ENCODE measurements around the gene NAV2.
A peak's percentile ranks its signal among the peaks of the same experiment; 100 is the strongest.
"Not testable (repeated sequence)": the region's sequence is repeated elsewhere in the genome, so short reads cannot be mapped to it uniquely, and the experiment has no call there.

Gene NAV2

DNA sequence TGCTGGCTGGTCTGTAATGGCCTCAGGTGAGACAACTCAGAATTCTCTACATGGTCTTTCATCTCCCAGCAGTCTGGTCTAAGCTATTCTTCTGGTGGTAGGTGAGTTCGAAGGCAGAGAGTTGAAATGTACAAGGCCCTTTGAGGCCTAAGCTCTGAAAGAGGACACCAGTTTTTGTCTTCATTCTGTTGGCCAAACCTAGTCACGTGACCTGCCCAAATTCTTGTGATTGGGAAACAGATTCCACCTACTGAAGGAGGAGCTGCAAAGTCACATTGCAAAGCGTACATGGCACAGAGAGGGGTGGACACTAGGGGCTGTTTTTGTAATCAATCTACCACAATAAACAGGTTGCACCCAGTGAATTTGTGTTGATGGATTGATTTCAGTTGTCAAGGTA lies 193.5 kb downstream of the NAV2 start:
- DNase-seq, result no peak

GRCh38 chr11:19907008-19907579 lies 194.5 kb downstream of the NAV2 start:
- no peak for DNase-seq

DNA sequence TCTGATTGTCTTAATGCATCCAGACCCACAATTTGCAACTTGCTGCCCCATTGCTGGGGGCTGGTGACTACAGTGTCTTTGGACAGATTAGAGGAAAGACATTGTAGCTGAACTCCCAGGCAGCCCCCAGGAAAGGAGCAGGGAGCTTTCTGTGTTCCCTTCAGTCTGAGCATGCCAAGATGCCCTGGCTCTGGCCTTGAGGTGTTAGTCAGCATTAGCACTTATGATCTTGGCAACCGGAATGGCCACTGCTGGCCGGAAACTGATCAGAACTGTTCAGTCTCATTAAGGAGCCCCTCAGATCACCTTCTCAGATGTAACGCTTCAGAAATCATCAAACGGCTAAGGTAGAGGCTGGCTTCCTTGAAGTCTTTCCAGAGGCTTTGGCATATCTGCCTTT lies 195.2 kb downstream of the NAV2 start:
- no peak for DNase-seq

GRCh38 chr11:19910931-19911330 lies 198.3 kb downstream of the NAV2 start:
- peak in 1 of 2 experiments; percentile 27 for DNase-seq

DNA sequence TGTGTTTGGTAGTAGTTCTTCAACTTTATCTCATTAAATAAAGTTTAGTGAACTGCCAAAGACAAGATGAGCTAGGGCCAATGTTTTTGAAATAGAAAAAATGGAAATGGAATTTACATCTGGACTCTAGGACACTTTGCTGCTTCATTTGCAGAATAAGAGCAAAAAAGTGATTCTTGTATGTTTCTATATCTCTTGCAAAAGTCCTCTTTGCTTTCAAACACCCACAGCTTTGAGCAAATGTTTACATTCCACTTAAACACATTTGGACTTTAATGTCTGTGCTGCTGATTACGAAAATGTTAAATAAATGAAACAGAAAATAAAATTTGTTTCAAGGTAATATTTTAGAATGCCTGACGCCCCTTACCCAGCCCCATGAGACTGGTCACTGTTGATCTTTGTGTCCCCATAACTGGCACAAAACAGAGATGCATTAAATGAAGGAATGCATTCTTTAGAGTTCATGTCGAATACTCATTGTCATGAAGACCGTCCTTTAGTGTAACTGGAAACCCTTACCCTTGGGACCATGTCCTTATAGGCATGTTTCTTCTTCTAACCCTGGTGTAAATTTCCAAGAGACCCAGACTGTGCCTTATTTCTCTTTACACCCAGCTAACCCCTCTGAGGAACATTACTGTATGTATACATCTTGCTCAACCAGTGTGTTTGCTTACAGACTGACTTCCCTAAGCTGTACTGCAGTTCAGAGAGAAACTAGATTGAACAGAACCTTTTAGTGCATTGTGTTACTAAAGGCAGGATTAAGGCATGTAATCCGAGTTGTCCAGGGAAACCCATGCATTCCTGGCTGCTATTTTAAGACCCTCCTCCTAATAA lies 199.7 kb downstream of the NAV2 start:
- DNase-seq, result no peak

DNA sequence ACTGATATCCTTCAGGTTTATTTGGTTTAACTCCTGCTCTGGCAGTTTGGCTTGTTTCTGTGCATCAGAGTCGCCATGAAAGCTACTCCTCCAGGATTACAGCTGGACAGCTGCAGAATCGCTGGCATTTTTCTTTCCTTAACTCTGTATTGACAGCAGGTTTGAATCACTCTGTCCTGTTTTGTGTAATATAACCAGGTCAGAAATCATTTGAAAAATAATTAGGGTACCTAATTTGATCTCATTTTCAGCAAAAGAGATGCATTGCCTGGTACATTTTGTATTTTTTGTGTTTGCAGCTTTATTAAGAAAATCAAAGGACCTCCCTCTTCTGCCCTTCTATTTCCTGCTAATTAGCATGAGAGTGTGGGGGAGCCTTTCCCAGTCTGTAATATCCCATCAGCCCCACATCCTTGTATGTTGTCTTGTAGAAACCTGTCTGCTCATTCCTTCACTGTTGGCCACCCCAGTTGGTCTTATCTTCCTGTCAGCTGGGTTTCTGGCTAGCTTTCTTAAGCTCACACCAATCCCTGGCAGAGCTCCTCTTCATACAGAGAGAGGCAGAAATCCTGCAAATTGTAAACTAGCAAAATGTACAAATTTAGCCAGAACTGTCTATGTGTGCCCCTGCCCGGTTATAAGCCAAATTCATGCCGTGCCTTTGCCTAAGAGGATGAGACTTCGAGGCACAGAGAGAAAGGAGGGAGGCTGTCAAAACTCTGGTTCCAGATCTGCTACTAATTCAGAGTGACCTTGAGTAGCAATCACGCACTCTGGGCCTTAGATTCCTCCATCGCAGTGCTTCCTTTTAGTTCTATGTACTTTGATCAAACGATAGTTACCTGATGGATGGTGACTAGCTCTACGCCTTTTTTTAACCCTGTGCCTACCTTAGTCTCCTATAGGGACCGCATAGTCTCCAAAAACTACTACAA lies 200.6 kb downstream of the NAV2 start:
- DNase-seq, result peak; percentile 58 to 72

DNA sequence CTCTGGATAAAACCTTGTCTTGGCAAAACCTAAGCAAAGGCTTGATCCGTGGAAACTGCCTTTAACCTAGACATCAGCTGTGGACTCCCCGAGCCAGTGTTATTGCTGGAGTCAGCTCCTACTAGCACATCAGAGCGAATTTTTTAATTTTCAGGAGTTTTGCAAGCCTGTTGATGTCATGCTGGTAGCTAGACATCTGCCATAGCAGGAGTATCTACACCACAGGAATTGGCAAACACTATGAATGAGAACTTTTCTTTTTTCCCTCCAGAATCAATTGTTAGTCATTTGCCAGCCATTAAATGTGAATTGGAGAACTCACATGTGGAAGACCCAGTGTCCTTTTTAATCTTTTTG lies 201.2 kb downstream of the NAV2 start:
- no peak for DNase-seq

GRCh38 chr11:19915808-19916207 lies 203.2 kb downstream of the NAV2 start:
- DNase-seq, result no peak

DNA sequence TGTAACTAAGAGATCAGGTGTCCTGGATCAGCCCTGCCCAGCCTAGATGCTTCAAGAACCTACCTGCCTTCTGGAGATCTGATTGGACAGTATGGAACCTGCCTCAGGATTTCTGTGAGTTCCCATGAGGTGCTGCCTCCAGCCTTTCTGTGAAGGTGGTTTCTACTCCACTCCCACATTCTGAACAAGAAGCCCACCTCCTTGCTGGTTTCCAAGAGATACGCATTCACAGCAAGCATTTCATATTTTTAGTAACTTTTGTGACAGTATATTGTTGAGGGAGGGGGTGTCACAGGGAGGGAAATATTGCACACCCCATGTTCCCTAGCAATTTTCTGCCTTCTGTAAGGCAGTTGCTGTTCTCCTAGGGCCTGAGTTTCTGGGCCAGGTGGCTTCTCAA lies 204.4 kb downstream of the NAV2 start:
- no peak for DNase-seq

GRCh38 chr11:19918302-19919049 lies 205.8 kb downstream of the NAV2 start:
- no peak for DNase-seq

GRCh38 chr11:19919050-19919561 lies 206.5 kb downstream of the NAV2 start:
- no peak for DNase-seq

- DNase-seq, result no peak
These were observed 208.3 kb downstream of the NAV2 start for GRCh38 chr11:19920982-19921381.

- no peak for DNase-seq
These were observed 209.5 kb downstream of the NAV2 start for GRCh38 chr11:19921976-19922688.

GRCh38 chr11:19922689-19923035 lies 210.0 kb downstream of the NAV2 start:
- DNase-seq, result no peak

- no peak for DNase-seq
These were observed 211.0 kb downstream of the NAV2 start for GRCh38 chr11:19923626-19924025.

GRCh38 chr11:19924311-19924710 lies 211.7 kb downstream of the NAV2 start:
- no peak for DNase-seq

GRCh38 chr11:19924716-19925115 lies 212.1 kb downstream of the NAV2 start:
- no peak for DNase-seq

- DNase-seq, result not testable (repeated sequence)
These were observed 214.8 kb downstream of the NAV2 start for GRCh38 chr11:19927403-19927802.

DNA sequence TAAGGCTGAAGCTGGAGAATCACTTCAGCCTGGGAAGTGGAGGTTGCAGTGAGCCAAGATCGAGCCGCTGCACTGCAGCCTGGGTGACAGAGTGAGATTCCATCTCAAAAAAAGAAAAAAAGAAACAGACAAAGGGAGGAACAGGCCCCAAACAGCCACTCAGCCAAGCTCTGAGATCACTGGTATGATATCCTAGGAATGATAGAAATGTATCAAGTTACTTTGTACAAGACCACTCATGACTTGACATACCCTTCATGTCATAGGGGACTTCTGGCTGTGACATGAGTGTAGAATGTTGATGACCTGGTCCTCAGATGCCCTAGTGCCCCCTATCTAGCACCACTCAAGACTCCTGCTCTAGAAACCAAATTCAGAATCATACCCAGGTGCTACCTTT lies 216.5 kb downstream of the NAV2 start:
- no peak for DNase-seq

DNA sequence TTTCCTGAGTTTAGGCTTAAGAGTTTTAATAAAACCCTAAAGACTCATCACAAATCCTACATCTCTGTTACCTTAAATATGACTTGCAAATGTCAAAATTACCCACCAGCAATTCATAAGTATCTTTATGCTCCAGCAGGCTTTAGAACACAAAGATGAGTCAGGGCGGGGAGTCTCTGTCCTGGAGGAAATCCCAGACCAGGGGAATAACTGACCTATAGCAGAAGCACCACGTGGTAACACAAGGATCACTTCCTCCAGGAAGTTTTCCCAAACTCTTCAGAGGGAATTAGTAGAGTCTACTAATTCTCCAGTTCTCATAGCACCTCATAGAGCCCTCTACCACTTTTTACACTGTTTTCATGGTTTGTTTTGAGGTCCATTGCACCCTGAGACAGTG lies 217.0 kb downstream of the NAV2 start:
- no peak for DNase-seq

DNA sequence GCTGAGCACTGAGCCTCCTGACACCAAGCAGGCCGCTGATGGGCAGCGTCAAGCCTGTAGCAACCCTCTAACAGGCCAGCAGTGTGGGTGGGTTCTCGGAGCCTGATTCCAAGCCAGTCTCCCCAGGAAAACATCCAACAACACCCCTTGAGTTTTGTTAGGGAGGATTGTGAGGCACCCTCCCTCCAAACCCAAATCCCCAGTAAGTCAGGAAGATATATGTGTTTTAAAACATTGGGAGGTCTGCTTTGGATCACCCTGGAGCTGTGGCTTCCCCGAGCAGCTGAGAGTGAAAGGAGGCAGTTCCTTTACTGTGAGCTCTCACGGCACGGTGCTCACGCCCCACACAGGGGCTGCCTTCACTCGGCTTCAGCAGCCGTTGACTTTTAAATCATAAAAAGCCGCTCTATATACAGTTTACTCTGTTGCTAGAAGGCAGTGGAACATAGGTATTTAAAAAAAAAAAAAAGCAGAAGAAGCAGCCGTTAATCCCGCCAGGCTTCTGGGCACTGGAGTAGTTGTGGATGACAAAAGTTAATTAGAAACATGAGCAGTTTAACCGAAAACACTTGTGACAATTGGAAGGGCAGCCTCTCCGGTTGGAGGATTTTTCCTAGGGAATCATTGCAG lies 218.6 kb downstream of the NAV2 start:
- no peak for DNase-seq

Data from cerebellar nuclear complex (tissue), 1 donor.